Glomerular endothelial cell (primary cell): ENCODE results near the gene KRTAP21-3. TPM values are rescaled to one million over a fixed set of nuclear protein-coding genes. Genes with fewer than 3 reads are reported as not detected.

Source experiments
- DNase-seq: peaks from one replicate; pipeline ENCODE4 v3.0.0-alpha.2; 2011; ENCODE audit warnings: low read depth, low spot score; ENCODE audit errors: extremely low read depth
- total RNA-seq: library from RNA; depleted of rRNA; stranded (reverse); fragments of >200 nt; gene quantifications from 2 replicates; pipeline ENCODE4 v1.2.3, GENCODE V29; 2015

KRTAP21-3 gene
- total RNA-seq, 1 donor from 2014 or later: not detected

DNA sequence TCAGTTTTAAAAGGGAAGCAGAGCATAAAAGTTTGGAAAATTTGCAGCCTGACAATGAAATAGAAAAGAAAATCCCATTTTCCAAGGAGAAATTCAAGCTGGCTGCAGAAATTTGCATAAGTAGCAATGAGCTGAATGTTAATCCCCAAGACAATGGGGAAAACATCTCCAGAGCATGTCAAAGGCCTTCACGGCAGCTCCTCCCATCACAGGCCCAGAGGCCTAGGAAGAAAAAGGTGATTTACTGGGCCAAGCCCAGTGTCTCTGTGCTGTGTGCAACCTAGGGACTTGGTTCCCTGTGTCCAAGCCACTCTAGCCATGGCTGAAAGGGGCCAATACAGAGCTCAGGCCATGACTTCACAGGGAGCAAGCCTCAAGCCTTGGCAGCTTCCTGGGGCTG lies 49.8 kb downstream of the KRTAP21-3 start:
- DNase-seq: no peak

Other genes with a start within 250 kb of the KRTAP21-3 start
- not detected in 2 replicates for gene KRTAP19-1, start 238.4 kb downstream of the KRTAP21-3 start, total RNA-seq
- gene KRTAP19-2, start 231.3 kb downstream of the KRTAP21-3 start, total RNA-seq: not detected in 2 replicates
- gene KRTAP19-3, start 226.8 kb downstream of the KRTAP21-3 start, total RNA-seq: not detected in 2 replicates
- gene KRTAP19-4, start 221.6 kb downstream of the KRTAP21-3 start, total RNA-seq: not detected in 2 replicates
- gene KRTAP19-5, start 216.6 kb downstream of the KRTAP21-3 start, total RNA-seq: not detected in 2 replicates
- gene KRTAP19-6, start 176.9 kb downstream of the KRTAP21-3 start, total RNA-seq: not detected in 2 replicates
- not detected in 2 replicates for gene KRTAP19-7, start 157.5 kb downstream of the KRTAP21-3 start, total RNA-seq
- gene KRTAP22-2, start 128.4 kb downstream of the KRTAP21-3 start, total RNA-seq: not detected in 2 replicates
- gene KRTAP6-3, start 126.3 kb downstream of the KRTAP21-3 start, total RNA-seq: not detected in 2 replicates
- not detected in 2 replicates for gene KRTAP6-2, start 119.9 kb downstream of the KRTAP21-3 start, total RNA-seq
- gene KRTAP22-1, start 117.7 kb downstream of the KRTAP21-3 start, total RNA-seq: not detected in 2 replicates
- gene KRTAP6-1, start 104.8 kb downstream of the KRTAP21-3 start, total RNA-seq: not detected in 2 replicates
- gene KRTAP20-1, start 102.4 kb downstream of the KRTAP21-3 start, total RNA-seq: not detected in 2 replicates
- gene KRTAP20-4, start 98.2 kb downstream of the KRTAP21-3 start, total RNA-seq: not detected in 2 replicates
- not detected in 2 replicates for gene KRTAP20-2, start 83.6 kb downstream of the KRTAP21-3 start, total RNA-seq
- not detected in 2 replicates for gene KRTAP20-3, start 75.9 kb downstream of the KRTAP21-3 start, total RNA-seq
- not detected in 2 replicates for gene KRTAP21-2, start 28.5 kb upstream of the KRTAP21-3 start, total RNA-seq
- gene KRTAP21-1, start 36.7 kb upstream of the KRTAP21-3 start, total RNA-seq: not detected in 2 replicates
- not detected in 2 replicates for gene KRTAP8-1, start 94.5 kb upstream of the KRTAP21-3 start, total RNA-seq
- gene KRTAP7-1, start 111.0 kb upstream of the KRTAP21-3 start, total RNA-seq: not detected in 2 replicates
- not detected in 2 replicates for gene KRTAP11-1, start 162.8 kb upstream of the KRTAP21-3 start, total RNA-seq